HG03469 (cell line): ENCODE data around the gene KISS1R.

Source experiments
- ATAC-seq: cut with Tn5 transposase; IDR thresholded peaks from one replicate; pipeline ENCODE4 v1.9.1; 2021; ENCODE audit warnings: mild to moderate bottlenecking, moderate library complexity, moderate number of reproducible peaks; ENCODE audit not compliant: unreplicated experiment

Gene KISS1R

GRCh38 chr19:899336-900042 is 17.6 kb upstream of the KISS1R start:
- ATAC-seq, result no peak

- no peak for ATAC-seq
Measured at GRCh38 chr19:900043-900301, 17.2 kb upstream of the KISS1R start.

GRCh38 chr19:900302-901111 is 16.6 kb upstream of the KISS1R start:
- ATAC-seq, result no peak

GRCh38 chr19:901216-902092 is 15.7 kb upstream of the KISS1R start:
- no peak for ATAC-seq

GRCh38 chr19:902093-902370 is 15.1 kb upstream of the KISS1R start:
- no peak for ATAC-seq

- no peak for ATAC-seq
Measured at GRCh38 chr19:902446-903226, 14.5 kb upstream of the KISS1R start.

- no peak for ATAC-seq
Measured at GRCh38 chr19:903266-903797, 13.8 kb upstream of the KISS1R start.

GRCh38 chr19:904545-904944 is 12.6 kb upstream of the KISS1R start:
- ATAC-seq, result no peak

- ATAC-seq, result no peak
Measured at GRCh38 chr19:906480-906879, 10.7 kb upstream of the KISS1R start.

- no peak for ATAC-seq
Measured at GRCh38 chr19:907183-907853, 9.8 kb upstream of the KISS1R start.

- ATAC-seq, result no peak
Measured at GRCh38 chr19:911197-912033, 5.7 kb upstream of the KISS1R start.

GRCh38 chr19:912181-913079 is 4.7 kb upstream of the KISS1R start:
- ATAC-seq, result no peak

GRCh38 chr19:913080-913748 is 3.9 kb upstream of the KISS1R start, which contains the start of gene R3HDM4:
Gene R3HDM4, minus strand, starts transcription at chr19:913219. Its CDS starts 62 bp downstream, at chr19:913157.
- ATAC-seq, result no peak

- ATAC-seq, result no peak
Measured at GRCh38 chr19:916645-917322, 349 bp upstream of the KISS1R start.

- ATAC-seq, result no peak
Measured at GRCh38 chr19:918152-918437, 962 bp downstream of the KISS1R start.

- ATAC-seq, result no peak
Measured at GRCh38 chr19:918481-919198, 1.5 kb downstream of the KISS1R start.
